GM18873 (cell line): Measurements from ENCODE around the gene GPATCH2L.

Experiments used
- ATAC-seq: cut with Tn5 transposase; IDR thresholded peaks from one replicate; pipeline ENCODE4 v1.9.1; 2021; ENCODE audit warnings: mild to moderate bottlenecking, moderate library complexity, moderate number of reproducible peaks; ENCODE audit not compliant: unreplicated experiment, low FRiP score

GPATCH2L gene

GRCh38 chr14:76151398-76152332, at the start of gene GPATCH2L:
Gene GPATCH2L (plus strand): TSS chr14:76151922. CDS start chr14:76154364, 2,442 bp downstream.
- ATAC-seq: peak; percentile 50

- ATAC-seq: no peak
Observed at GRCh38 chr14:76104802-76105355, 46.8 kb upstream of the GPATCH2L start.

- ATAC-seq: no peak
Observed at GRCh38 chr14:76106188-76106587, 45.5 kb upstream of the GPATCH2L start.

- ATAC-seq: no peak
Observed at GRCh38 chr14:76109087-76109880, 42.4 kb upstream of the GPATCH2L start.

GRCh38 chr14:76112889-76113624, 38.7 kb upstream of the GPATCH2L start:
- ATAC-seq: no peak

- no peak for ATAC-seq
Observed at GRCh38 chr14:76113691-76114090, 38.0 kb upstream of the GPATCH2L start.

- no peak for ATAC-seq
Observed at GRCh38 chr14:76115010-76115422, 36.7 kb upstream of the GPATCH2L start.

GRCh38 chr14:76117789-76118484, 33.8 kb upstream of the GPATCH2L start:
- no peak for ATAC-seq

GRCh38 chr14:76118594-76118993, 33.1 kb upstream of the GPATCH2L start:
- ATAC-seq: no peak

GRCh38 chr14:76121089-76121748, 30.5 kb upstream of the GPATCH2L start:
- ATAC-seq: no peak

GRCh38 chr14:76123426-76124225, 28.1 kb upstream of the GPATCH2L start:
- no peak for ATAC-seq

- no peak for ATAC-seq
Observed at GRCh38 chr14:76125511-76125910, 26.2 kb upstream of the GPATCH2L start.

GRCh38 chr14:76126076-76126475, 25.6 kb upstream of the GPATCH2L start:
- ATAC-seq: no peak

GRCh38 chr14:76129851-76130576, 21.7 kb upstream of the GPATCH2L start:
- no peak for ATAC-seq

GRCh38 chr14:76131071-76131965, 20.4 kb upstream of the GPATCH2L start:
- ATAC-seq: no peak

- no peak for ATAC-seq
Observed at GRCh38 chr14:76133103-76133502, 18.6 kb upstream of the GPATCH2L start.

- no peak for ATAC-seq
Observed at GRCh38 chr14:76134231-76134630, 17.5 kb upstream of the GPATCH2L start.
